Mesendoderm (in vitro differentiated cells): ENCODE results near the gene CACNA1C.

ENCODE experiments used
- DNase-seq: peaks from one replicate; pipeline ENCODE4 v3.0.0; 2013
- H2AK5ac ChIP-seq: 2 replicates; pipeline ENCODE4 v1.6.1; 2013; ENCODE audit warnings: low read length, inconsistent platforms
- H2BK120ac ChIP-seq: 2 replicates; pipeline ENCODE4 v1.6.1; 2013; ENCODE audit warnings: low read depth, mild to moderate bottlenecking, low read length, moderate library complexity, mixed read lengths
- H2BK15ac ChIP-seq: replicated peaks from 2 replicates; pipeline ENCODE4 v1.6.1; 2013; ENCODE audit warnings: low read depth, mild to moderate bottlenecking, moderate library complexity
- H2BK5ac ChIP-seq: 2 replicates; pipeline ENCODE4 v1.6.1; 2013; ENCODE audit warnings: low read length, inconsistent platforms
- H3K18ac ChIP-seq: 2 replicates; pipeline ENCODE4 v1.6.1; 2013; ENCODE audit warnings: mild to moderate bottlenecking, low read length, mixed read lengths
- H3K23ac ChIP-seq: one replicate; pipeline ENCODE4 v1.6.1; 2013; ENCODE audit warnings: low read length
- H3K27ac ChIP-seq: 2 replicates; pipeline ENCODE4 v1.5.1; 2013; ENCODE audit warnings: low read depth, mild to moderate bottlenecking, inconsistent platforms, low read length, moderate library complexity
- H3K27me3 ChIP-seq: 2 replicates; pipeline ENCODE4 v1.6.1; 2013; ENCODE audit warnings: low read length, control low read depth, mild to moderate bottlenecking, inconsistent platforms; ENCODE audit not compliant: insufficient read depth, poor library complexity
- H3K36me3 ChIP-seq: 2 replicates; pipeline ENCODE4 v1.6.1; 2013; ENCODE audit warnings: low read length, inconsistent platforms; ENCODE audit not compliant: control insufficient read depth, insufficient read depth
- H3K4ac ChIP-seq: one replicate; pipeline ENCODE4 v1.6.1; 2013; ENCODE audit warnings: low read depth, mild to moderate bottlenecking, low read length, moderate library complexity
- H3K4me1 ChIP-seq: 2 replicates; pipeline ENCODE4 v1.6.1; 2013; ENCODE audit warnings: low read depth, low read length, inconsistent platforms; ENCODE audit not compliant: control insufficient read depth
- H3K4me2 ChIP-seq: 2 replicates; pipeline ENCODE4 v1.6.1; 2013; ENCODE audit warnings: low read length
- H3K4me3 ChIP-seq: 2 replicates; pipeline ENCODE4 v1.5.1; 2013; ENCODE audit warnings: mild to moderate bottlenecking, low read length
- H3K56ac ChIP-seq: one replicate; pipeline ENCODE4 v1.6.1; 2013; ENCODE audit warnings: low read length
- H3K79me1 ChIP-seq: 2 replicates; pipeline ENCODE4 v1.6.1; 2013; ENCODE audit warnings: low read length, inconsistent platforms
- H3K79me2 ChIP-seq: 2 replicates; pipeline ENCODE4 v1.6.1; 2013; ENCODE audit warnings: mild to moderate bottlenecking, low read length; ENCODE audit not compliant: control insufficient read depth, insufficient read depth
- H3K9ac ChIP-seq: 2 replicates; pipeline ENCODE4 v1.6.1; 2013; ENCODE audit warnings: low read length, inconsistent platforms
- H4K5ac ChIP-seq: one replicate; pipeline ENCODE4 v1.6.1; 2013; ENCODE audit warnings: low read length
- H4K8ac ChIP-seq: one replicate; pipeline ENCODE4 v1.6.1; 2013; ENCODE audit warnings: low read depth, mild to moderate bottlenecking, control low read depth, low read length, moderate library complexity
- WGBS: extraction: QIAGEN DNeasy Blood & Tissue Kit; methylation state at CpG from one replicate; pipeline ENCODE4 v1.1.7; 2013; ENCODE audit warnings: low lambda C conversion rate, missing lambda C conversion rate; ENCODE audit not compliant: insufficient coverage; ENCODE audit errors: extremely low coverage; 5-methylcytosine and 5-hydroxymethylcytosine counted together

Gene CACNA1C

GRCh38 chr12:2467447-2468195, 414.8 kb downstream of the CACNA1C start:
- no peak overlapping the region for H3K4ac ChIP-seq
- H3K36me3 ChIP-seq, result no peaks in the 10 kb centered on the region
- H2BK120ac ChIP-seq, result no peak overlapping the region
- no peaks in the 10 kb centered on the region for H3K79me1 ChIP-seq
- H2BK15ac ChIP-seq, result no peak overlapping the region
- no peak overlapping the region for H3K9ac ChIP-seq
- H3K4me1 ChIP-seq, result no peaks in the 10 kb centered on the region
- DNase-seq, result no peak
- no peak overlapping the region for H4K5ac ChIP-seq
- H2BK5ac ChIP-seq, result no peak overlapping the region
- no peak overlapping the region for H4K8ac ChIP-seq
- no peaks in the 10 kb centered on the region for H3K79me2 ChIP-seq
- no peaks in the 10 kb centered on the region for H3K27me3 ChIP-seq
- no CpG with 5 or more reads among the region's 17 CpGs for WGBS
- H3K27ac ChIP-seq, result no peak overlapping the region
- H2AK5ac ChIP-seq, result no peak overlapping the region
- no peak overlapping the region for H3K23ac ChIP-seq
- H3K4me3 ChIP-seq, result no peak overlapping the region
- H3K4me2 ChIP-seq, result no peak overlapping the region
- no peak overlapping the region for H3K18ac ChIP-seq
- no peak overlapping the region for H3K56ac ChIP-seq

- Histone ChIP-seq H3K27me3 (no peaks in the 10 kb centered on the region), H3K79me1 (no peaks in the 10 kb centered on the region), H4K8ac (no peak overlapping the region), H2BK120ac (no peak overlapping the region), H2BK15ac (no peak overlapping the region), H3K4ac (no peak overlapping the region), H3K4me3 (no peak overlapping the region), H3K18ac (no peak overlapping the region), H3K27ac (no peak overlapping the region), H3K36me3 (no peaks in the 10 kb centered on the region), H3K56ac (no peak overlapping the region), H3K4me2 (no peak overlapping the region), H2AK5ac (no peak overlapping the region), H3K79me2 (no peaks in the 10 kb centered on the region), H4K5ac (no peak overlapping the region), H3K9ac (no peak overlapping the region), H2BK5ac (no peak overlapping the region), H3K4me1 (no peaks in the 10 kb centered on the region), H3K23ac (no peak overlapping the region)
- no CpG with 5 or more reads among the region's 5 CpGs for WGBS
- no peak for DNase-seq
Observed at GRCh38 chr12:2475984-2476383, 423.2 kb downstream of the CACNA1C start.

GRCh38 chr12:2477009-2477766, 424.4 kb downstream of the CACNA1C start:
- H3K79me2 ChIP-seq, result no peaks in the 10 kb centered on the region
- H3K9ac ChIP-seq, result no peak overlapping the region
- H2BK120ac ChIP-seq, result no peak overlapping the region
- no peak overlapping the region for H3K18ac ChIP-seq
- H2BK5ac ChIP-seq, result no peak overlapping the region
- H3K27me3 ChIP-seq, result no peaks in the 10 kb centered on the region
- no peak overlapping the region for H3K4me2 ChIP-seq
- no peak overlapping the region for H4K8ac ChIP-seq
- DNase-seq, result no peak
- no peak overlapping the region for H3K4me3 ChIP-seq
- no peak overlapping the region for H2BK15ac ChIP-seq
- H3K79me1 ChIP-seq, result no peaks in the 10 kb centered on the region
- H3K4ac ChIP-seq, result no peak overlapping the region
- no peak overlapping the region for H3K23ac ChIP-seq
- H3K36me3 ChIP-seq, result no peaks in the 10 kb centered on the region
- no peaks in the 10 kb centered on the region for H3K4me1 ChIP-seq
- no peak overlapping the region for H3K56ac ChIP-seq
- H4K5ac ChIP-seq, result no peak overlapping the region
- H3K27ac ChIP-seq, result no peak overlapping the region
- H2AK5ac ChIP-seq, result no peak overlapping the region
- WGBS, result no CpG with 5 or more reads among the region's 8 CpGs

- H2BK5ac ChIP-seq, result no peak overlapping the region
- no peak overlapping the region for H3K4ac ChIP-seq
- no CpG with 5 or more reads among the region's 13 CpGs for WGBS
Observed at GRCh38 chr12:2479851-2480535, 427.2 kb downstream of the CACNA1C start.

GRCh38 chr12:2481346-2481745, 428.6 kb downstream of the CACNA1C start:
- no peak for DNase-seq
- Histone ChIP-seq H3K23ac (no peak overlapping the region), H3K27ac (no peak overlapping the region), H4K8ac (no peak overlapping the region), H2AK5ac (no peak overlapping the region), H2BK120ac (no peak overlapping the region), H2BK5ac (no peak overlapping the region), H3K4me3 (no peak overlapping the region), H3K56ac (no peak overlapping the region), H3K4me2 (no peak overlapping the region), H3K27me3 (no peaks in the 10 kb centered on the region), H3K36me3 (no peaks in the 10 kb centered on the region), H3K79me2 (no peaks in the 10 kb centered on the region), H4K5ac (no peak overlapping the region), H3K4me1 (no peaks in the 10 kb centered on the region), H3K4ac (no peak overlapping the region), H3K9ac (no peak overlapping the region), H3K79me1 (no peaks in the 10 kb centered on the region), H2BK15ac (no peak overlapping the region), H3K18ac (no peak overlapping the region)
- WGBS, result no CpG with 5 or more reads among the region's 8 CpGs

More at GRCh38 chr12:2479851-2480535, 427.2 kb downstream of the CACNA1C start:
- Histone ChIP-seq H3K27ac (no peak overlapping the region), H3K36me3 (no peaks in the 10 kb centered on the region), H3K27me3 (no peaks in the 10 kb centered on the region), H2BK120ac (no peak overlapping the region), H3K56ac (no peak overlapping the region), H2AK5ac (no peak overlapping the region), H3K23ac (no peak overlapping the region), H4K5ac (no peak overlapping the region), H3K4me1 (no peaks in the 10 kb centered on the region), H3K18ac (no peak overlapping the region), H2BK15ac (no peak overlapping the region), H3K79me1 (no peaks in the 10 kb centered on the region), H3K4me3 (no peak overlapping the region), H3K9ac (no peak overlapping the region), H3K4me2 (no peak overlapping the region), H3K79me2 (no peaks in the 10 kb centered on the region), H4K8ac (no peak overlapping the region)
- DNase-seq, result no peak
